Astrocyte of the cerebellum (primary cell): ENCODE measurements around the gene LCAT.

Source experiments
- DNase-seq: peaks from one replicate; pipeline ENCODE4 v3.0.0-alpha.2; 2011; ENCODE audit warnings: low read depth
- H3K4me3 ChIP-seq: 2 replicates; pipeline ENCODE4 v1.5.1; 2011; ENCODE audit warnings: mild to moderate bottlenecking, low read depth, low read length, moderate library complexity
- CTCF ChIP-seq: IDR thresholded peaks from 2 replicates; pipeline ENCODE4 v1.5.1; 2012; ENCODE audit warnings: low read length, low read depth, moderate library complexity, mild to moderate bottlenecking; ENCODE audit errors: missing control alignments
- in situ Hi-C: cut with HindIII; loops from 2 replicates; pipeline ENCODE4 v1.10.0; 2017; ENCODE audit warnings: low sequenced_read_pairs

Gene LCAT

GRCh38 chr16:67931712-67932461 lies 12.0 kb downstream of the LCAT start, which contains the start of gene CTRL:
TSS of gene CTRL (minus strand) at chr16:67931862. CDS start at chr16:67931852, 10 bp downstream.
- no peak for TF ChIP-seq CTCF
- DNase-seq = no peak
- H3K4me3 ChIP-seq = no peak within 1 kb of the TSS
- in situ Hi-C loops = no loop called here

- no peak overlapping the region for H3K4me3 ChIP-seq
- TF ChIP-seq CTCF = no peak
- DNase-seq = no peak
These were observed 13.2 kb downstream of the LCAT start for GRCh38 chr16:67930678-67931211.

GRCh38 chr16:67930191-67930590 lies 13.7 kb downstream of the LCAT start:
- no peak for DNase-seq
- in situ Hi-C loops = no loop called here
- H3K4me3 ChIP-seq = no peak overlapping the region
- TF ChIP-seq CTCF = no peak

More at GRCh38 chr16:67930678-67931211, 13.2 kb downstream of the LCAT start:
- in situ Hi-C loops = no loop called here

- no peak overlapping the region for H3K4me3 ChIP-seq
- in situ Hi-C loops = no loop called here
- TF ChIP-seq CTCF = peak; percentile 92
- DNase-seq = peak; percentile 26
These were observed 15.2 kb downstream of the LCAT start for GRCh38 chr16:67928561-67929364.

GRCh38 chr16:67928147-67928546 lies 15.8 kb downstream of the LCAT start:
- in situ Hi-C loops = no loop called here
- no peak for TF ChIP-seq CTCF
- DNase-seq = no peak
- no peak overlapping the region for H3K4me3 ChIP-seq

GRCh38 chr16:67927131-67927941 lies 16.6 kb downstream of the LCAT start:
- TF ChIP-seq CTCF = no peak
- in situ Hi-C loops = no loop called here
- DNase-seq = no peak

More at GRCh38 chr16:67927131-67927941, 16.6 kb downstream of the LCAT start:
- no peak overlapping the region for H3K4me3 ChIP-seq
